22Rv1 (cell line): ENCODE measurements around the gene COMT.

ENCODE experiments used
- H3K27ac ChIP-seq: fragments of 450-650 bp; 2 replicates; pipeline ENCODE4 v1.5.1; 2017
- CTCF ChIP-seq: fragments of 450-650 bp; IDR thresholded peaks from 2 replicates; pipeline ENCODE4 v1.5.1; 2017; ENCODE audit warnings: mild to moderate bottlenecking
- ZFX ChIP-seq: fragments of 450-650 bp; IDR thresholded peaks from 2 replicates; pipeline ENCODE4 v1.6.1; 2017; ENCODE audit warnings: antibody characterized with exemption, borderline replicate concordance

Gene COMT

GRCh38 chr22:19991645-19992451 lies 50.3 kb downstream of the COMT start:
- no peak overlapping the region for H3K27ac ChIP-seq
- no peak for TF ChIP-seq CTCF
- no peak for TF ChIP-seq ZFX

GRCh38 chr22:19992481-19992911 lies 50.9 kb downstream of the COMT start:
- TF ChIP-seq CTCF: no peak
- no peak for TF ChIP-seq ZFX

GRCh38 chr22:19992921-19993355 lies 51.4 kb downstream of the COMT start:
- H3K27ac ChIP-seq: no peak overlapping the region
- TF ChIP-seq CTCF: no peak
- no peak for TF ChIP-seq ZFX

More at GRCh38 chr22:19992481-19992911, 50.9 kb downstream of the COMT start:
- no peak overlapping the region for H3K27ac ChIP-seq

- no peak for TF ChIP-seq ZFX
- TF ChIP-seq CTCF: no peak
These were observed 52.4 kb downstream of the COMT start for GRCh38 chr22:19993926-19994325.

GRCh38 chr22:19994851-19995610 lies 53.5 kb downstream of the COMT start:
- no peak overlapping the region for H3K27ac ChIP-seq
- TF ChIP-seq ZFX: no peak

More at GRCh38 chr22:19993926-19994325, 52.4 kb downstream of the COMT start:
- H3K27ac ChIP-seq: no peak overlapping the region

- H3K27ac ChIP-seq: no peak overlapping the region
- TF ChIP-seq CTCF: no peak
- no peak for TF ChIP-seq ZFX
These were observed 54.2 kb downstream of the COMT start for GRCh38 chr22:19995611-19996339.

GRCh38 chr22:19996694-19997384 lies 55.3 kb downstream of the COMT start:
- TF ChIP-seq CTCF (no peak), ZFX (no peak)
- H3K27ac ChIP-seq: no peak overlapping the region
